HepG2 (cell line): Measurements from ENCODE around the gene ZNF33A. TPM values are rescaled to one million over a fixed set of nuclear protein-coding genes. Genes with fewer than 3 reads are reported as not detected.
A peak's percentile ranks its signal among the peaks of the same experiment; 100 is the strongest.

ENCODE experiments used
- AGO1 ChIP-seq: fragments of 200-400 bp; formaldehyde crosslinking; IDR thresholded peaks from 2 replicates; pipeline ENCODE4 v1.6.1; 2017; ENCODE audit warnings: mild to moderate bottlenecking, low read depth, low read length, moderate library complexity; ENCODE audit not compliant: poor library complexity, severe bottlenecking
- ELF3 ChIP-seq: IDR thresholded peaks from 2 replicates; pipeline ENCODE4 v1.6.1; 2016; ENCODE audit warnings: missing genetic modification reagents, missing compliant biosample characterization
- EP300 ChIP-seq, 3 experiments: sonication (generic) in 1 of 3; formaldehyde crosslinking in 1 of 3; IDR thresholded peaks; 2 replicates each; pipeline versions ENCODE4 v1.5.1 to v1.6.1; 2011 to 2020; ENCODE audit warnings: low read depth in 2 of 3, low read length in 2 of 3, borderline replicate concordance in 1 of 3, improper control_type of control experiment in 1 of 3, mild to moderate bottlenecking in 1 of 3, missing genetic modification reagents in 1 of 3, moderate library complexity in 1 of 3
- ETV5 ChIP-seq: IDR thresholded peaks from 2 replicates; pipeline ENCODE4 v1.6.1; 2018; ENCODE audit warnings: missing biosample characterization, missing genetic modification reagents, inconsistent platforms, borderline replicate concordance
- HNRNPL ChIP-seq: fragments of 200-400 bp; formaldehyde crosslinking; IDR thresholded peaks from 2 replicates; pipeline ENCODE4 v1.6.1; 2017; ENCODE audit warnings: mild to moderate bottlenecking, low read depth, low read length
- JUNB ChIP-seq: sonication (generic); formaldehyde crosslinking; IDR thresholded peaks from 2 replicates; pipeline ENCODE4 v1.8.0; 2022; ENCODE audit warnings: missing genetic modification reagents, mild to moderate bottlenecking, borderline replicate concordance
- POGZ ChIP-seq: sonication (generic); formaldehyde crosslinking; IDR thresholded peaks from 2 replicates; pipeline ENCODE4 v1.4.0; 2020; ENCODE audit warnings: mild to moderate bottlenecking, missing genetic modification reagents
- TAF15 ChIP-seq: fragments of 200-400 bp; formaldehyde crosslinking; IDR thresholded peaks from one replicate; pipeline ENCODE4 v1.6.1; 2018; ENCODE audit warnings: mild to moderate bottlenecking, low read depth, low read length; ENCODE audit not compliant: poor library complexity, severe bottlenecking
- THAP8 ChIP-seq: sonication (generic); formaldehyde crosslinking; IDR thresholded peaks from 2 replicates; pipeline ENCODE4 v1.5.1; 2020; ENCODE audit warnings: missing genetic modification reagents, mild to moderate bottlenecking, borderline replicate concordance
- ZBTB14 ChIP-seq: sonication (generic); formaldehyde crosslinking; IDR thresholded peaks from 2 replicates; pipeline ENCODE4 v1.4.0; 2020; ENCODE audit warnings: missing genetic modification reagents
- ZNF124 ChIP-seq: sonication (generic); formaldehyde crosslinking; IDR thresholded peaks from 2 replicates; pipeline ENCODE4 v1.4.0; 2020; ENCODE audit warnings: missing genetic modification reagents
- ZNF318 ChIP-seq: sonication (generic); formaldehyde crosslinking; IDR thresholded peaks from 2 replicates; pipeline ENCODE4 v1.4.0; 2020; ENCODE audit warnings: mild to moderate bottlenecking, missing genetic modification reagents
- ZNF768 ChIP-seq: sonication (generic); formaldehyde crosslinking; IDR thresholded peaks from 2 replicates; pipeline ENCODE4 v1.4.0; 2020; ENCODE audit warnings: missing genetic modification reagents
- polyA plus RNA-seq, 8 experiments: library from polyadenylated mRNA; depleted of rRNA in 3 of 8; stranded (reverse) in 7 of 8; unstranded in 1 of 8; fragments of >200 nt; fragmentation: Illumina TruSeq in 4 of 8; extraction: Trizol in 4 of 8; gene quantifications; 2 replicates each; pipeline versions ENCODE4 v1.2.1 to v1.2.3, GENCODE V29; 2011 to 2016; ENCODE audit warnings: low read depth in 4 of 8, missing spikeins in 1 of 8, mixed read lengths in 1 of 8; ENCODE audit not compliant: insufficient read depth in 1 of 8
- total RNA-seq, 5 experiments: library from RNA; depleted of rRNA; stranded (reverse); fragments of >200 nt; fragmentation: Illumina TruSeq; extraction: Trizol; gene quantifications; 2 replicates each; pipeline ENCODE4 v1.2.3, GENCODE V29; 2016; ENCODE audit warnings: low read depth in 1 of 5

Gene ZNF33A
- total and polyA plus RNA-seq, 2 of the 13 experiments (the other 11 are each of a cell fraction or from before 2014, with no cell fraction given), result 13.1 to 22.5 TPM

GRCh38 chr10:38010119-38010903 is at the start of gene ZNF33A (continued):
- TF ChIP-seq THAP8, result no peak
- TF ChIP-seq POGZ (CRISPR knock-in tag), result peak; percentile 62; the same call in 1 of the 2 replicates
- TF ChIP-seq ZNF318 (CRISPR knock-in tag), result no peak
- TF ChIP-seq ZNF124, result no peak
- no peak for TF ChIP-seq AGO1
- TF ChIP-seq HNRNPL, result peak; percentile 82; the same call in 1 of the 2 replicates
- TF ChIP-seq ZBTB14 (CRISPR knock-in tag), result no peak
- no peak for TF ChIP-seq TAF15
- no peak for TF ChIP-seq ZNF768 (CRISPR knock-in tag)
- TF ChIP-seq EP300 (IDR thresholded peaks at IDR 0.05; ENCODE audit: low read depth in 2 of 2, low read length in 2 of 2), result no peak
- TF ChIP-seq EP300 (CRISPR knock-in tag; IDR thresholded peaks at IDR 0.05; ENCODE audit: borderline replicate concordance), result no peak
- peak; percentile 86 for TF ChIP-seq ELF3 (CRISPR knock-in tag)
- TF ChIP-seq JUNB, result no peak
- peak; percentile 33; the same call in 1 of the 2 replicates for TF ChIP-seq ETV5 (CRISPR knock-in tag)
